HG03558 (cell line): ENCODE data around the gene KRTAP6-2.

ENCODE experiments used
- ATAC-seq: cut with Tn5 transposase; IDR thresholded peaks from one replicate; pipeline ENCODE4 v1.9.1; 2021; ENCODE audit warnings: moderate number of reproducible peaks; ENCODE audit not compliant: unreplicated experiment; ENCODE audit errors: extremely low read depth

The KRTAP6-2 gene

GRCh38 chr21:30579346-30579745, 19.4 kb downstream of the KRTAP6-2 start:
- ATAC-seq = no peak

GRCh38 chr21:30577766-30578165, 20.9 kb downstream of the KRTAP6-2 start:
- ATAC-seq = no peak

- ATAC-seq = no peak
Observed at GRCh38 chr21:30567617-30568016, 31.1 kb downstream of the KRTAP6-2 start.

DNA sequence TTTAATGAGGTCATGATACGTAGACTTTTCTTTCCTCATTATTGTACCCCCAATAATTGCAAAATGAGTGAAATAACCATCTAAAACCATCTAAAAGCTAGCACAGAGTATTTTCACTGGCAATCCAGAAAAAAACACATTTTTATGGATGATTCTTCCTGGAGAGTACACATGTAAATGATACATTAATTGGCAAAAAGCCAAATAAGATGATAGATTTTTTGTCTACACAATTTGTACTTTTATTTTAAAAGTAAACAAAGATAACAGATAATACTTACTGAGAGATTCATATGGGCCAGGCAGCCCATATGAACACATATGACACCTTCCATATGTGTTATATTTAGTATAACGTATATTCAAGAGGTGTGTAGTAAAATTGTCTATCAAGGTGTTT, 35.1 kb downstream of the KRTAP6-2 start:
- no peak for ATAC-seq

- ATAC-seq = no peak
Observed at GRCh38 chr21:30563072-30563471, 35.6 kb downstream of the KRTAP6-2 start.

- ATAC-seq = no peak
Observed at GRCh38 chr21:30561957-30562356, 36.7 kb downstream of the KRTAP6-2 start.

DNA sequence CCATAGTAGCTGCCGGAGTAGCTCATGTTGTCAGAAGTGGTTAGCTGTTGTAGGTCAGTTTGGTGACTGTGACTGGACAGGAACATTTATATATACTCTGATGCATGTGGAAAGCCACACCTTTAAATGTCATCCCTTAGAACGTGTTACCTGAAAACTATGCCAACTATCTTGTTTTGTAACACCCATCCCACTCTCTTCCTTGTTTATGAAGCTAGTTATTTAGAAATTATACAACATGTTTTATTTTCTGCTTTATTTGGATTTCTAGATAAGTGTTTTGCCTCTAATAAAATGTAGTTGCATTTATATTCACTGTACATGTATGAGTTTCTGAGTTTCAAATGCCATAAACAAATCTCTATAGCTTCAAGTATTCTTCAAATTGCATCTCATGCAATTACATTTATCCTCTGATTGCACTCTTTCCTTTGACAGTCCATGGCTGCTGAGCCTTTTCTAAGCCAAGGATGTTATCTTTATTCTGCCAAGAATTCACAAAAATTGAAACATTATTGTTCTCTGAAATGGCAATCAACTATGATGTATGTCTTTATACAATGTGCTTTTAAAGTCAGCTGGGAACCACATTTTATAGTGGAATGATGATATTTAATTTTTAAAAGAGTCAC, 37.3 kb downstream of the KRTAP6-2 start, which contains the start of gene KRTAP19-7:
Gene KRTAP19-7 (minus strand): TSS at position 51 of the 632 bp plus-strand sequence. CDS start 25 bp downstream, at position 26.
- ATAC-seq = no peak

GRCh38 chr21:30555095-30555494, 43.6 kb downstream of the KRTAP6-2 start:
- no peak for ATAC-seq

GRCh38 chr21:30552782-30553181, 45.9 kb downstream of the KRTAP6-2 start:
- ATAC-seq = no peak
